Activated naive CD8-positive, alpha-beta T cell treated with anti-CD3 and anti-CD28 coated beads for 36 hours (primary cell): ENCODE data around the gene CCDC141. TPM values are rescaled to one million over a fixed set of nuclear protein-coding genes. Genes with fewer than 3 reads are reported as not detected.

Experiments
- DNase-seq: peaks from one replicate; pipeline ENCODE4 v3.0.0; 2021
- H3K27ac Mint-ChIP-seq: one replicate; pipeline ENCODE4 v1.8.0; 2022; ENCODE audit warnings: mild to moderate bottlenecking, moderate library complexity, mixed read lengths
- H3K27me3 Mint-ChIP-seq: one replicate; pipeline ENCODE4 v1.8.0; 2022; ENCODE audit warnings: mild to moderate bottlenecking, mixed read lengths
- H3K36me3 Mint-ChIP-seq: one replicate; pipeline ENCODE4 v1.8.0; 2021; ENCODE audit warnings: mild to moderate bottlenecking, mixed read lengths
- H3K4me1 Mint-ChIP-seq: one replicate; pipeline ENCODE4 v1.8.0; 2021; ENCODE audit warnings: mixed read lengths
- H3K4me3 Mint-ChIP-seq: one replicate; pipeline ENCODE4 v1.8.0; 2022; ENCODE audit warnings: mild to moderate bottlenecking, moderate library complexity, mixed read lengths
- H3K9me3 Mint-ChIP-seq: one replicate; pipeline ENCODE4 v1.8.0; 2022; ENCODE audit warnings: mixed read lengths
- total RNA-seq, 2 experiments: library from RNA; stranded (reverse); gene quantifications; one replicate each; pipeline ENCODE4 v1.2.3, GENCODE V29; 2021

Gene CCDC141
- total RNA-seq, 2 experiments from 2014 or later = 4.8 to 5.6 TPM

GRCh38 chr2:178892751-178893625, 156.9 kb downstream of the CCDC141 start:
- DNase-seq = no peak
- no peak overlapping the region for H3K27ac Mint-ChIP-seq
- no peaks in the 10 kb centered on the region for H3K27me3 Mint-ChIP-seq
- peaks cover 6% of the 10 kb centered on the region for H3K4me1 Mint-ChIP-seq
- no peaks in the 10 kb centered on the region for H3K36me3 Mint-ChIP-seq
- H3K4me3 Mint-ChIP-seq = no peak overlapping the region
- H3K9me3 Mint-ChIP-seq = no peaks in the 10 kb centered on the region

- DNase-seq = no peak
- H3K4me3 Mint-ChIP-seq = no peak overlapping the region
- H3K36me3 Mint-ChIP-seq = no peaks in the 10 kb centered on the region
- H3K27ac Mint-ChIP-seq = no peak overlapping the region
- H3K4me1 Mint-ChIP-seq = peaks cover 6% of the 10 kb centered on the region
- H3K27me3 Mint-ChIP-seq = no peaks in the 10 kb centered on the region
- no peaks in the 10 kb centered on the region for H3K9me3 Mint-ChIP-seq
Measured at GRCh38 chr2:178891959-178892485, 157.9 kb downstream of the CCDC141 start.

- Mint-ChIP-seq H3K36me3 (no peaks in the 10 kb centered on the region), H3K27ac (no peak overlapping the region), H3K27me3 (no peaks in the 10 kb centered on the region), H3K4me3 (no peak overlapping the region), H3K9me3 (no peaks in the 10 kb centered on the region), H3K4me1 (peaks cover 6% of the 10 kb centered on the region)
- DNase-seq = peak; percentile 50
Measured at GRCh38 chr2:178891265-178891958, 158.5 kb downstream of the CCDC141 start.

- Mint-ChIP-seq H3K27ac (no peak overlapping the region), H3K27me3 (no peaks in the 10 kb centered on the region), H3K36me3 (peaks cover 2% of the 10 kb centered on the region)
Measured at GRCh38 chr2:178886006-178886405, 163.9 kb downstream of the CCDC141 start.

GRCh38 chr2:178884440-178884839, 165.5 kb downstream of the CCDC141 start:
- Mint-ChIP-seq H3K4me3 (no peak overlapping the region), H3K27me3 (no peaks in the 10 kb centered on the region), H3K4me1 (no peaks in the 10 kb centered on the region), H3K36me3 (peaks cover 5% of the 10 kb centered on the region), H3K27ac (no peak overlapping the region), H3K9me3 (no peaks in the 10 kb centered on the region)
- DNase-seq = no peak

More at GRCh38 chr2:178886006-178886405, 163.9 kb downstream of the CCDC141 start:
- H3K9me3 Mint-ChIP-seq = no peaks in the 10 kb centered on the region
- no peak for DNase-seq
- H3K4me1 Mint-ChIP-seq = no peaks in the 10 kb centered on the region
- no peak overlapping the region for H3K4me3 Mint-ChIP-seq

DNA sequence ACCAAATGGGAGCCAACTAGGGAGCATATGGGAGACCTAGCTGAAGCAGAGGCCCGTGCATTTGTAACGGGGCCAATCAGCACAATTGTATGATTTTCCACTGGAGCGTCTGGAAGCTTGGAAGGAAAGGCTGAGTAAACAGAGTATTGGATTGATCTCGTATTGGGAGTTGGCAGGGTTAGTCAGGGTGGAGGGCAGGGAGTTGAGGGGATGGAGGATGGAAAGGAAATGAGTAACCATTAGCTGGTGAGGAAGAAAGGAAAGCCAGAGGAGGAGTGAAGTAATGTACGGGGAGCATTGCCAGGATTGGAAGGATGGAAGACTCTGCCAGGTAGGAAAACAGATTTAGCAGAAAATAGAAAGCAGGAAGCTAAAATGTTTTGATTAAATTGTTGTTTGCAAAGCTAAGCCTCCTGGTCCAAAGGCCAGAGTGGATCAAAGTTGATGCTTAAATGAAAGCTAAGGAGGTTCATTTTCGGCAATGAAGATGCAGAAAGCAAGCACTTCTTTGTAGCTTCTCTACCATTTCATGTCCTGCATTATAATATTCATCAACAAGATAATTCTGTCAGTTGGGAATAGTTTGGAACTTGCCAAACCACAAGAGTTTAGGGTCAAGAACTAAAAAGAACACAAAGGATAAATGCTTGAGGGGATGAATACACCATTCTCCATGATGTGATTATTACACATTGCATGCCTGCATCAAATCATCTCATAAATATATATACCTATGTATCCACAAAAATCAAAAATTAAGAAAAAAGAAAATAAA, 167.1 kb downstream of the CCDC141 start:
- Mint-ChIP-seq H3K27me3 (no peaks in the 10 kb centered on the region), H3K4me1 (no peaks in the 10 kb centered on the region), H3K36me3 (peaks cover 5% of the 10 kb centered on the region), H3K9me3 (no peaks in the 10 kb centered on the region), H3K27ac (no peak overlapping the region), H3K4me3 (no peak overlapping the region)
- DNase-seq = no peak

GRCh38 chr2:178881075-178881474, 168.9 kb downstream of the CCDC141 start:
- H3K36me3 Mint-ChIP-seq = peaks cover 5% of the 10 kb centered on the region
- H3K4me1 Mint-ChIP-seq = no peaks in the 10 kb centered on the region
- H3K9me3 Mint-ChIP-seq = no peaks in the 10 kb centered on the region
- no peak overlapping the region for H3K4me3 Mint-ChIP-seq
- H3K27me3 Mint-ChIP-seq = no peaks in the 10 kb centered on the region
- no peak for DNase-seq
- H3K27ac Mint-ChIP-seq = no peak overlapping the region

DNA sequence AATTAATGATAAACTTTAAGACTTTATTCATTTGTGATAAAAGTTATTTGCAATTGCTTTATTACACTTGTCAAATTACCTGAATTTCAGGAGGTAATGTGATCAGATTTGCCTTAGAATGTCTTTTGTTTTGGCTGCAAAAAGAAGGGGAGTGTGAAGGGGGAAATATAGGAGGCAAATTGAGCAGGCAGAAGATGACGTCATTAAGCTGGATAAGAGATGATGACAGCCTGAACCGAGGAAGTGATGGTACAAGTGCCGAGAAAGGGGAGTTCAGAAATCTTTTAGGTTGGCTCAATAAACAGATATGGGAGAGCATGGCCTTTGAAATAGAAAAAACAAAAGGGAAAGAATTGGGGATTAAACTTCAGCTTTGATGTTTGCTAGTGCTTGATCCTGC, 169.7 kb downstream of the CCDC141 start:
- Mint-ChIP-seq H3K4me1 (no peaks in the 10 kb centered on the region), H3K36me3 (peaks cover 5% of the 10 kb centered on the region), H3K27ac (no peak overlapping the region), H3K9me3 (no peaks in the 10 kb centered on the region), H3K27me3 (no peaks in the 10 kb centered on the region), H3K4me3 (no peak overlapping the region)
- no peak for DNase-seq

DNA sequence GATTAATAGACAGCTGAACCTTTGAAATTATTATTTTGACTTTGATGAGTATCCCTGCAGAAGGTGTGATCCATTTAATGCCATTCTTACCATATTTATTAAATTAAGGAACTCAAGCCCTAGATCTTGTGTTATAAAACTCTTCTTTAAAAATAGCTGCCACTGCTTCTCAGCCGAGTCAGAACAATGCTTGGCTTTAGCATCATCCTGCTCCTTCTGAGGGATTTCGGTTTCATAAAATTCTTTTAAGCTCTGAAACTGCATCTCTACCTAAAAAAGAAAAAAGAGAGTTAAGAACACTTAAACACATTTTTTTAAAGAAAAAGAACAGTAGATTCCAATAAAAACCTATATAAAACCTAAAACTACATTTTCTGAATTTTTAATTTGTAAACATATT, 172.1 kb downstream of the CCDC141 start:
- Mint-ChIP-seq H3K36me3 (peaks cover 5% of the 10 kb centered on the region), H3K4me1 (peaks cover 3% of the 10 kb centered on the region), H3K4me3 (no peak overlapping the region), H3K27ac (no peak overlapping the region), H3K27me3 (no peaks in the 10 kb centered on the region), H3K9me3 (no peaks in the 10 kb centered on the region)
- DNase-seq = no peak

DNA sequence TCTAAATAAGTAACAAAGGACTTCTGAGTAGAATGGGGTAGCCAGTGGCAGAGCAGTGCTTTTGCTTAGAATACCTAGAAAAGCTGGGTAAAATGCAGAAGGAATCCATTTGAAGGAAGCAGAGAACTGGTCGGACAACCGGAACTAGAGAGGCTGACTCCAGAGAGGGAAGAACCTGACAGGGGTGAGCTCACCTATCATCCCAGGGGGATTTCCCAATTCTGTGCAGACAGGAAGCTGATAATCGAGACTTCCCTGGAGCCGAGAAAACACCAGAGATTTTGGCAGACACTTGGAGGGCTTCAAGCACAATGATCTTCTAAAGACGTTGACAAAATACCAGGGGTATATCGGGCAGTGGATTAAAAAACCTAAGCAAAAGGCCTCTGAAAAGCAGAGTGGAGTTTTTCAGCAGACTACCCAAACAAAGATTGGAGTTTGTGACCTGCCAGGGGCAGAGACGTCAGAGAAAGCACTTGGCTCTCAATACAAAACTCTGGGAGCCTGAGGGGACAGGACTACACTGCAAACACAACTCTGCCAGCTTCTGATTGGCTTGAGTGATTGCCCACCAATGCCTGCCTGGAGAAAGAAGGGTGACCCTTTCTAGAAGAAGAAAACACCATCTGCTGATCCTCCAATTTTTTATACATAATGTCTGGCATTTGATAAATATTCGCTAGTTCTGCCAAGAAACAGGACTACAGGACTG, 175.3 kb downstream of the CCDC141 start:
- peaks cover 15% of the 10 kb centered on the region for H3K4me1 Mint-ChIP-seq
- no peak overlapping the region for H3K4me3 Mint-ChIP-seq
- no peak overlapping the region for H3K27ac Mint-ChIP-seq
- H3K9me3 Mint-ChIP-seq = no peaks in the 10 kb centered on the region
- no peaks in the 10 kb centered on the region for H3K36me3 Mint-ChIP-seq
- no peak for DNase-seq
- no peaks in the 10 kb centered on the region for H3K27me3 Mint-ChIP-seq

GRCh38 chr2:178873912-178874311, 176.0 kb downstream of the CCDC141 start:
- Mint-ChIP-seq H3K4me1 (peaks cover 15% of the 10 kb centered on the region), H3K9me3 (no peaks in the 10 kb centered on the region), H3K27ac (no peak overlapping the region), H3K27me3 (no peaks in the 10 kb centered on the region), H3K36me3 (no peaks in the 10 kb centered on the region), H3K4me3 (no peak overlapping the region)
- DNase-seq = no peak

DNA sequence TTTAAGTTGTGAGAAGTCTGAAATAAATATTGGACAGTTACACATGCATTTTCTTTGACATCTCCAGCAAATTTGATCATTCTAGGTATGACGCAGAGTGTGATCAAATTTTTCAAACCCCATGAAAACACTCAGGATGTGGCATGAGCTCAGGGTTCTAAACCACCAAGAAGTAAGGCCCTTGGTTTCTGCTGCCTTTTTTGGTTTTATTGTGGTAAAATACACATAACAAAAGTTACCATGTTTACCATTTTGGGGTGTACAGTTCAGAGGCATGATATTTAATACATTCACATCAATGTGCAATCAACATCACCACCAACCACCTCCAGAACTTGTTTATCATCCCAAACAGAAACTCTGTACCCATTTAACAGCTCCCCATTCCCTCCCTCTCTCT, 178.4 kb downstream of the CCDC141 start:
- Mint-ChIP-seq H3K9me3 (no peaks in the 10 kb centered on the region), H3K27ac (no peak overlapping the region), H3K4me1 (peaks cover 15% of the 10 kb centered on the region), H3K36me3 (no peaks in the 10 kb centered on the region), H3K4me3 (no peak overlapping the region), H3K27me3 (no peaks in the 10 kb centered on the region)
- no peak for DNase-seq

DNA sequence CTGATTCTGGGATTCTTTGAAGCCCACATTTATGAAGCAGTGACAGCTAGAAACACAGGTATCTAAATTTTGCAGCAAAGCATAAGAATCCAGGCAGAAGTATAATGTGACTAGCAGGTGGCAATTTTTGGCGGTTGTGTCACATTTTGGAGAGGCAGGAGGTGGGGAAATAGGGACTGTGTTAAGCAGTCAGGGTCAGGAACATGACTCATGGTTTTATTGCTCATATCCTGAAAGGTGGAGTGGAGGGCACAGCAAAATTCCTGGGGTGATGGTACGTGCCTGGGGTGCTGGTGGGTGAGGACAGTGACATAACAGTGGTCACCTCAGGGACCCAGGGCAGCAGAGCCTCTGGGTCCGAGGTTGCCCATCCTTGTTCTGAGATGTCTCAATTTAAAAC, 179.2 kb downstream of the CCDC141 start:
- no peak for DNase-seq
- no peaks in the 10 kb centered on the region for H3K9me3 Mint-ChIP-seq
- peaks cover under 1% of the 10 kb centered on the region for H3K36me3 Mint-ChIP-seq
- peaks cover 15% of the 10 kb centered on the region for H3K4me1 Mint-ChIP-seq
- no peaks in the 10 kb centered on the region for H3K27me3 Mint-ChIP-seq
- H3K27ac Mint-ChIP-seq = no peak overlapping the region
- H3K4me3 Mint-ChIP-seq = no peak overlapping the region

DNA sequence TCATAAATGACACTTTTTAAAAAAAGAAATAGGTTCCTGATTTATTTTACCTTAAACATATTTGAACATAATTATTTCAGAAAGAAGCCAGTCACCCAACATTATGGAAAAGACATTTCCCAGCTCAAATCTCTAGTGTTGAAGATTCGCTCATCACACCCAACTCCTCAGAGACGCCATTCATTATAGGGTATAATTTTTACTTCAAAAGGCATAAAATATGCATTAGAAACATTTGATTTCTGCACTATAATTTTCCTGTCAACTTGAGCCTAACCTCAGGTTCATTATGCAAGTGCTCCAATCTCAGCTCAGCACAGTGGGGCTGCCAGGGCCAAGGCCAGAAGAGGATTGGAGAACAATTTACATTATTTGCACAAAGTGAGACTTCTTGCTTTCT, 183.9 kb downstream of the CCDC141 start:
- Mint-ChIP-seq H3K27me3 (no peaks in the 10 kb centered on the region), H3K27ac (no peak overlapping the region), H3K36me3 (peaks cover 4% of the 10 kb centered on the region), H3K4me3 (no peak overlapping the region), H3K9me3 (no peaks in the 10 kb centered on the region), H3K4me1 (peaks cover 4% of the 10 kb centered on the region)
- DNase-seq = no peak
